HFF-Myc (cell line): Measurements from ENCODE around the gene SMAD3.
"Not testable (repeated sequence)": the region's sequence is repeated elsewhere in the genome, so short reads cannot be mapped to it uniquely, and the experiment has no call there.

Source experiments
- DNase-seq: peaks from one replicate; pipeline ENCODE4 v3.0.0-alpha.2; 2011; ENCODE audit warnings: low read depth; ENCODE audit errors: extremely low read depth
- H3K4me3 ChIP-seq: replicated peaks from 2 replicates; pipeline ENCODE4 v1.5.1; 2011; ENCODE audit warnings: low read depth, mild to moderate bottlenecking, control low read depth, low read length
- TF ChIP-seq, protein P1 (sequence below): IDR thresholded peaks from 2 replicates; pipeline ENCODE4 v1.5.1; 2012; ENCODE audit warnings: mild to moderate bottlenecking, low read depth, low read length, control low read depth; ENCODE audit errors: missing control alignments

SMAD3 gene

DNA sequence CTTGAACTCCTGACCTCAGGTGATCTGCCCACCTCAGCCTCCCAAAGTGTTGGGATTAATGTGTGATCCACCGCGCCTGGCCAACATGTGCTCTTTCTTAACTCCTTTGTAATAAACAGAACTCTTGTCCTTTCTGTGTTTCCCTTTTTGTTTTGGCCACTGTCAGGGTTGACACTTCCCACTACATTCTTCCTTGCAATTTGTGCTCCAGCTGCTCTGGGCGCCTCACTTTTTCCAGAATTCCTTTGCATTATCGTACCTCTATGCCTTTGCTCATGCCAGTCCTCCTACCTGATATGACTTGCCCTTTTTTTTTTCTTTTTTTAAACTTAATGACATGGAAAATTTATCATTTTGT lies 38.8 kb upstream of the SMAD3 start:
- no peak for DNase-seq
- no peak overlapping the region for H3K4me3 ChIP-seq
- TF ChIP-seq, protein P1, sequence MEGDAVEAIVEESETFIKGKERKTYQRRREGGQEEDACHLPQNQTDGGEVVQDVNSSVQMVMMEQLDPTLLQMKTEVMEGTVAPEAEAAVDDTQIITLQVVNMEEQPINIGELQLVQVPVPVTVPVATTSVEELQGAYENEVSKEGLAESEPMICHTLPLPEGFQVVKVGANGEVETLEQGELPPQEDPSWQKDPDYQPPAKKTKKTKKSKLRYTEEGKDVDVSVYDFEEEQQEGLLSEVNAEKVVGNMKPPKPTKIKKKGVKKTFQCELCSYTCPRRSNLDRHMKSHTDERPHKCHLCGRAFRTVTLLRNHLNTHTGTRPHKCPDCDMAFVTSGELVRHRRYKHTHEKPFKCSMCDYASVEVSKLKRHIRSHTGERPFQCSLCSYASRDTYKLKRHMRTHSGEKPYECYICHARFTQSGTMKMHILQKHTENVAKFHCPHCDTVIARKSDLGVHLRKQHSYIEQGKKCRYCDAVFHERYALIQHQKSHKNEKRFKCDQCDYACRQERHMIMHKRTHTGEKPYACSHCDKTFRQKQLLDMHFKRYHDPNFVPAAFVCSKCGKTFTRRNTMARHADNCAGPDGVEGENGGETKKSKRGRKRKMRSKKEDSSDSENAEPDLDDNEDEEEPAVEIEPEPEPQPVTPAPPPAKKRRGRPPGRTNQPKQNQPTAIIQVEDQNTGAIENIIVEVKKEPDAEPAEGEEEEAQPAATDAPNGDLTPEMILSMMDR, result no peak

- H3K4me3 ChIP-seq, DNase-seq: not testable (repeated sequence)
Measured at GRCh38 chr15:67028440-67028839, 37.0 kb upstream of the SMAD3 start.

DNA sequence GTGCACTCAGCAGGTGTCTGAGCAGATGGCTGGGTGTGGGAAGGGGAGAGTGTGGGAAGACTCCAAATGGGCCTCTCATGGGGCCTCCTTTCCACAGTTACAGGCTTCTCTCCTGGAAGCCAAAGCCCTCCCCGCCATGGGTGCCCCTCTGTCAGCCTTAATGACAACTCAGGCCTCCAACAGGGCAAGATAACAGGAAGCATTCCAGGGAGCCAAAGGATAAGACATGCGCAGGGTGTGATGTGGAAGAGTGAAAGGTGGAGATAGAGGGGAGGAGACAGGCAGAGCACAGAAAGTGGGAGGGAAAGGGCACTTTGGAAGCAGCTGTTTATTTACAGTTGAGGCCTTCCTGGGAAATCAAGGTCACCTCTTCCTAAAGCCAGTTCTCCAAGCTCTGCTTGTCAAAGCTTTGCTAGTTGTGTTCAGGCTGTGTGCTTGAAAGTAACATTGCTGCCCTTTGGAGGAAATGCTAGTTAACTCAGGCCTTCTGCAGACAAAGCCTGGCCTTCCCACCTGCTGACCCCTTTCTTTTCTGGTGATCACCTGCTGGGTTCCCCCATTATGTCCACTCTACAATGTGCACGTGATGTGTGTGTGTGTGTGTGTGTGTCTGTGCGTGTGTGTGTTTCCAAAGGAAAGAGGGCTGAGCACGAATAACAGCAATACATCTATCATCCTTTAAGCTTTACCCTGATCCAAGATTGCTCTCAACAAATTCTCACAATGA lies 35.2 kb upstream of the SMAD3 start:
- TF ChIP-seq, protein P1, result no peak
- DNase-seq, result no peak
- H3K4me3 ChIP-seq, result no peak overlapping the region

DNA sequence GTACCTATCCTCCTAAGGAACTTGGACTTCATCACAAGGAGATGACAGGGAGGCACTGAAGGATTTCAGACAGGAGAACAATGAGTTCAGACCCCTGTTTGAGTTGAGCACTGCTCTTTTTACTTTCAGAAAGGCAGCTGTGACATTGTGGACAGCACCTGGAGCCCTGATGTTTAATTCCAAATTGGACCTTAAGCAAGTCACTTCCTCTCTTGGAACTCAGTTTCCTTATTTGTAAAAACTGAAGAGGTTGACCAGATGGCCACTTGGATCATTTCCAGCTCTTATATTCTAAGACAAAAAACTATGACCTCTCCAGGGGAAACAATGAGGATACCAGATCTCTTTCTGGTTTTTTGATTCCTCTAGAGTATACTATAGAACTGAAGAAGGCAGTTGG lies 34.1 kb upstream of the SMAD3 start:
- DNase-seq, result no peak
- TF ChIP-seq, protein P1, result no peak
- H3K4me3 ChIP-seq, result no peak overlapping the region

- DNase-seq, result no peak
- TF ChIP-seq, protein P1, result no peak
- H3K4me3 ChIP-seq, result no peak overlapping the region
Measured at GRCh38 chr15:67032608-67033007, 32.8 kb upstream of the SMAD3 start.

GRCh38 chr15:67033012-67033411 lies 32.4 kb upstream of the SMAD3 start:
- no peak for DNase-seq
- H3K4me3 ChIP-seq, result no peak overlapping the region
- TF ChIP-seq, protein P1, result no peak

DNA sequence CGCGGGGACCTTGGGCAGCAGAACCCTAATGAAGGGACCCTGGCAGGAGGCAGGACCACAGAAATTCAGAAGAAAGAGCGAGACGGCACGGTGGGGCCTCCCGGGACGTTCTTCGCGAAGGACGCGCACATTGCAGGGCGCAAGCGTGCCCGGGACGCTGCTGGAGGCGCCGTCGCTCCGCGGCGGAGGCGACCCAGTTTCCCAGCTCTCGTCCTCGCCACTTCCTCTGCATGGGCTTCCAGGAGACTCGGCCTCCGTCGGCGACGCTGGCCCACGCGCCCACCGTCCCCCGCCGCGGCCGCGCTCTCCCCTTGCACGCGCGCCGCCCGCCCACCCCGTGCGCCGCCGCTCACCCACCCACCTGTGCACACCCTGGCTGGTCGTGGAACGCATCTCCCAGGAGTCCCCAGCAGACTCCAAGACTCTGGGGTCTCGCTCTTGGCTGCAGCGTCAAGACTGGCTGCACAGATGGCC lies 31.8 kb upstream of the SMAD3 start:
- H3K4me3 ChIP-seq, result peak overlapping the region; percentile 16; the same call in 1 of the 2 replicates
- TF ChIP-seq, protein P1, result no peak
- DNase-seq, result no peak
